ENCODE results near the gene CTXND1.

DNA sequence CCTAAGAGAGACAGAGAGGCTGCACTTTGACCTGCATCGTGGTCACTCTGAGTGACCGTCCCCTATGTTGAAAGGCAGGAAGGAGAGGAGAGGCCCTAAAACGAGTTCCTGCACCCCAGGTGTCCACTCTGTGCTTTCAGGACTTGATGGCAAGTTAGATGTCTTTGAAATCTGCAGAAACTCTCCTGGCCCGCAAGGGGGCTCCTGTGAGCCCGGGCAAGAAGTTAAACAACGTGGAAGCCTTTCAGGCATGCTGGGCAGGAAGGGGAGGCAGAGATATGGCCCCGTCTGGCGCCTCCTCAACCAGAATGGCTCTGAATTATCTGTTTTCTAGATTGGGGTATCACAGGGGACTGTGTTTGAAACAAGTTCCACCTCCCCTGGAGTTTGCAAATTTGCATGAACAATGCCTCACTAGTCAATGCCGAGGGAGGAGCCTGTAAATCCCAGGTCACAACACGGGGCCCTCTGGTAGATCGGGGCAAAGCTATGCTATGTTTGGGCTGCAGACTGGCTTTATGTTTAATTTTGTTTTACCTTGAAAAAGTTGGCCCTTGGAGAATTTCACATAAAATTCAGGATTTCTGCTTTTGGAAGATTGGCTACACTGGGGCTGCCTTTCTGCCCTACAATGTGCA lies 9.8 kb downstream of the CTXND1 start:
- TF ChIP-seq, protein P1, sequence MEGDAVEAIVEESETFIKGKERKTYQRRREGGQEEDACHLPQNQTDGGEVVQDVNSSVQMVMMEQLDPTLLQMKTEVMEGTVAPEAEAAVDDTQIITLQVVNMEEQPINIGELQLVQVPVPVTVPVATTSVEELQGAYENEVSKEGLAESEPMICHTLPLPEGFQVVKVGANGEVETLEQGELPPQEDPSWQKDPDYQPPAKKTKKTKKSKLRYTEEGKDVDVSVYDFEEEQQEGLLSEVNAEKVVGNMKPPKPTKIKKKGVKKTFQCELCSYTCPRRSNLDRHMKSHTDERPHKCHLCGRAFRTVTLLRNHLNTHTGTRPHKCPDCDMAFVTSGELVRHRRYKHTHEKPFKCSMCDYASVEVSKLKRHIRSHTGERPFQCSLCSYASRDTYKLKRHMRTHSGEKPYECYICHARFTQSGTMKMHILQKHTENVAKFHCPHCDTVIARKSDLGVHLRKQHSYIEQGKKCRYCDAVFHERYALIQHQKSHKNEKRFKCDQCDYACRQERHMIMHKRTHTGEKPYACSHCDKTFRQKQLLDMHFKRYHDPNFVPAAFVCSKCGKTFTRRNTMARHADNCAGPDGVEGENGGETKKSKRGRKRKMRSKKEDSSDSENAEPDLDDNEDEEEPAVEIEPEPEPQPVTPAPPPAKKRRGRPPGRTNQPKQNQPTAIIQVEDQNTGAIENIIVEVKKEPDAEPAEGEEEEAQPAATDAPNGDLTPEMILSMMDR (conservative IDR thresholded peaks at IDR 0.05; ENCODE audit: low read length), result peak; percentile 85
- no peak for TF ChIP-seq EZH2phosphoT487 (IDR thresholded peaks at IDR 0.05; ENCODE audit: borderline replicate concordance, low read depth, low read length)

Measured in OCI-LY7 (cell line).